K562 (cell line): ENCODE measurements around the gene ACHE. TPM values are rescaled to one million over a fixed set of nuclear protein-coding genes. Genes with fewer than 3 reads are reported as not detected.

Experiments used
- CREM ChIP-seq: IDR thresholded peaks from 2 replicates; pipeline ENCODE4 v1.6.1; 2014; ENCODE audit warnings: antibody characterized with exemption, low read depth
- E2F1 ChIP-seq: sonication (generic); formaldehyde crosslinking; IDR thresholded peaks from 2 replicates; pipeline ENCODE4 v1.8.1; 2023; ENCODE audit warnings: mild to moderate bottlenecking, missing genetic modification reagents, moderate library complexity
- ESRRA ChIP-seq: fragments of 450-650 bp; IDR thresholded peaks from 2 replicates; pipeline ENCODE4 v1.6.1; 2014; ENCODE audit warnings: low read depth, mild to moderate bottlenecking, moderate library complexity, borderline replicate concordance
- HNRNPK ChIP-seq: fragments of 200-400 bp; formaldehyde crosslinking; IDR thresholded peaks from one replicate; pipeline ENCODE4 v1.6.1; 2018; ENCODE audit warnings: mild to moderate bottlenecking, low read depth, low read length; ENCODE audit not compliant: poor library complexity, severe bottlenecking
- POLR2AphosphoS5 ChIP-seq: IDR thresholded peaks from 2 replicates; pipeline ENCODE4 v1.6.1; 2011; ENCODE audit warnings: mild to moderate bottlenecking, low read depth, low read length, moderate library complexity; ENCODE audit not compliant: control insufficient read depth, insufficient read depth
- SMARCA5 ChIP-seq: fragments of 450-650 bp; IDR thresholded peaks from 2 replicates; pipeline ENCODE4 v1.6.1; 2016
- ZBTB12 ChIP-seq: fragments of 250-450 bp; sonication (Bioruptor Pico); IDR thresholded peaks from 2 replicates; pipeline ENCODE4 v1.4.0; 2020
- ZNF311 ChIP-seq: fragments of 250-450 bp; sonication (Bioruptor Pico); IDR thresholded peaks from 2 replicates; pipeline ENCODE4 v1.4.0; 2020; ENCODE audit warnings: mild to moderate bottlenecking, moderate library complexity
- polyA plus RNA-seq, 8 experiments: library from polyadenylated mRNA; depleted of rRNA in 4 of 8; stranded (reverse) in 5 of 8; unstranded in 3 of 8; fragments of >200 nt; fragmentation: Nextera tagmentation in 2 of 8; fragmentation: Illumina TruSeq in 1 of 8; extraction: Ambion mirVana in 2 of 8; extraction: Trizol in 1 of 8; gene quantifications; 2 replicates each; pipeline versions ENCODE4 v1.2.1 to v1.2.3, GENCODE V29; 2011 to 2014; ENCODE audit warnings: inconsistent platforms in 1 of 8, missing spikeins in 1 of 8
- total RNA-seq, 7 experiments: library from RNA; depleted of rRNA in 6 of 7; stranded (reverse); fragments of >200 nt in 6 of 7; fragmentation: Illumina TruSeq in 2 of 7; extraction: Trizol in 2 of 7; gene quantifications; 2 replicates each; pipeline versions ENCODE4 v1.2.1 to v1.2.3, GENCODE V29; 2011 to 2021; ENCODE audit warnings: low replicate concordance in 1 of 7
- TF ChIP-seq, protein P1 (sequence below): fragments of 450-650 bp; IDR thresholded peaks from 2 replicates; pipeline ENCODE4 v1.6.1; 2017; ENCODE audit warnings: antibody characterized with exemption, mild to moderate bottlenecking
- TF ChIP-seq, protein P2 (sequence below): fragments of 250-450 bp; sonication (Bioruptor Pico); IDR thresholded peaks from 2 replicates; pipeline ENCODE4 v1.5.0; 2021; ENCODE audit warnings: mild to moderate bottlenecking, moderate library complexity
- TF ChIP-seq, protein P3 (sequence below), 2 experiments: fragments of 450-650 bp; IDR thresholded peaks; 2 replicates each; pipeline ENCODE4 v1.6.1; 2018; ENCODE audit warnings: mild to moderate bottlenecking in 2 of 2, low read depth in 1 of 2; ENCODE audit not compliant: partially characterized antibody in 2 of 2

Gene ACHE
- total and polyA plus RNA-seq, 9 of the 15 experiments (the other 6 are each of a cell fraction or from before 2014, with no cell fraction given), result 0.04 to 8.8 (median 1.9) TPM

GRCh38 chr7:100895956-100896731, 456 bp upstream of the ACHE start (continued):
- TF ChIP-seq, protein P1, sequence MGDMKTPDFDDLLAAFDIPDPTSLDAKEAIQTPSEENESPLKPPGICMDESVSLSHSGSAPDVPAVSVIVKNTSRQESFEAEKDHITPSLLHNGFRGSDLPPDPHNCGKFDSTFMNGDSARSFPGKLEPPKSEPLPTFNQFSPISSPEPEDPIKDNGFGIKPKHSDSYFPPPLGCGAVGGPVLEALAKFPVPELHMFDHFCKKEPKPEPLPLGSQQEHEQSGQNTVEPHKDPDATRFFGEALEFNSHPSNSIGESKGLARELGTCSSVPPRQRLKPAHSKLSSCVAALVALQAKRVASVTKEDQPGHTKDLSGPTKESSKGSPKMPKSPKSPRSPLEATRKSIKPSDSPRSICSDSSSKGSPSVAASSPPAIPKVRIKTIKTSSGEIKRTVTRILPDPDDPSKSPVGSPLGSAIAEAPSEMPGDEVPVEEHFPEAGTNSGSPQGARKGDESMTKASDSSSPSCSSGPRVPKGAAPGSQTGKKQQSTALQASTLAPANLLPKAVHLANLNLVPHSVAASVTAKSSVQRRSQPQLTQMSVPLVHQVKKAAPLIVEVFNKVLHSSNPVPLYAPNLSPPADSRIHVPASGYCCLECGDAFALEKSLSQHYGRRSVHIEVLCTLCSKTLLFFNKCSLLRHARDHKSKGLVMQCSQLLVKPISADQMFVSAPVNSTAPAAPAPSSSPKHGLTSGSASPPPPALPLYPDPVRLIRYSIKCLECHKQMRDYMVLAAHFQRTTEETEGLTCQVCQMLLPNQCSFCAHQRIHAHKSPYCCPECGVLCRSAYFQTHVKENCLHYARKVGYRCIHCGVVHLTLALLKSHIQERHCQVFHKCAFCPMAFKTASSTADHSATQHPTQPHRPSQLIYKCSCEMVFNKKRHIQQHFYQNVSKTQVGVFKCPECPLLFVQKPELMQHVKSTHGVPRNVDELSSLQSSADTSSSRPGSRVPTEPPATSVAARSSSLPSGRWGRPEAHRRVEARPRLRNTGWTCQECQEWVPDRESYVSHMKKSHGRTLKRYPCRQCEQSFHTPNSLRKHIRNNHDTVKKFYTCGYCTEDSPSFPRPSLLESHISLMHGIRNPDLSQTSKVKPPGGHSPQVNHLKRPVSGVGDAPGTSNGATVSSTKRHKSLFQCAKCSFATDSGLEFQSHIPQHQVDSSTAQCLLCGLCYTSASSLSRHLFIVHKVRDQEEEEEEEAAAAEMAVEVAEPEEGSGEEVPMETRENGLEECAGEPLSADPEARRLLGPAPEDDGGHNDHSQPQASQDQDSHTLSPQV, result no peak
- TF ChIP-seq POLR2AphosphoS5, result peak; percentile 48; the same call in 1 of the 2 replicates
- TF ChIP-seq, protein P2, sequence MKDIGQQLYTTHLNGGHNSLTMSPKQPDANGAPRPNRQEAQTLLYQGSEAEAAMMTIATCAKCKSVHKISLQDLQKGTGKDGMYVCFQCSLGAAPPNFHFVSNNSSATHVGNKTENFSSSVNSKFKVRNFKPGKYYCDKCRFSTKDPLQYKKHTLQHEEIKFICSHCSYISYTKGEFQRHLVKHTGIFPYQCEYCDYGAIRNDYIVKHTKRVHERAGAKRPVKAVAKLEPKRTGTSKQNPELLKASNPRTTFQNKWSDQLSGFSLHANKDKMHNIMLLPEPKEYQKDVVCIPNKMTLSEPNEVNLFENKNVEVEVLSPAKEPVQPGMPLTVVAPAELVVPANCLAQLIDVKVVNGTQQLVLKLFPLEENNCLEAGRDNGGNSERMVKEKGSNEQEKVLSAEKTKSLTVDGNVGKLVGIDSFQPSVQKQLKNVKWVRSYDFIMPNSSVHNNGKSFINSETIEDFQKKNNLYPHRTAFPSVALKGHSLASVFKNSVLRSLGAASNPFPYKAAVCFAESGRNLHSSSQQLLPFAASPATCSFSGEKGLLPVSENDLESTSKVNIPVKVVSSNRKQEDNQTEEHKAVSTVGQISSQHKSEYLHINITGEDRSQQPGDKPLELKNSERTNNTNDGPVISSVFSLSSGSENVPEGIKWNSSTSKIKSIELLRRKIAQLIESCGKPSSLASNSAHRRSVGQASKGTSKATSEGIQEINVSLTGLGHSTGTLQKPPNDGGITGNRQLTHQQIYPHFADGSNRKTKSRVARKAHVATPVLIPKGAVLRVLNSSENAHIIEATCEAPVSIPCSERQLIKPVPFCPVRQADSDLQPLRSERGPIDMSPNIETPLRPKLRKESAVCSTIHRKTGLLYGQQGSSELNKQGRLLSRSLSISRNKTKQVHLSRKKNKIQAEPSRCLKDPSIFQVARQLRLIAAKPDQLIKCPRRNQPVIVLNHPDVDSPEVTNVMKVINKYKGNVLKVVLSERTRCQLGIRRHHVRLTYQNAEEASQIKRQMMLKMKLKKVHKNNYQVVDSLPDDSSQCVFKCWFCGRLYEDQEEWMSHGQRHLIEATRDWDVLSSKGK (CRISPR knock-in tag), result no peak
- no peak for TF ChIP-seq ZBTB12
- TF ChIP-seq ZNF311 (CRISPR knock-in tag), result no peak
- TF ChIP-seq, protein P3, sequence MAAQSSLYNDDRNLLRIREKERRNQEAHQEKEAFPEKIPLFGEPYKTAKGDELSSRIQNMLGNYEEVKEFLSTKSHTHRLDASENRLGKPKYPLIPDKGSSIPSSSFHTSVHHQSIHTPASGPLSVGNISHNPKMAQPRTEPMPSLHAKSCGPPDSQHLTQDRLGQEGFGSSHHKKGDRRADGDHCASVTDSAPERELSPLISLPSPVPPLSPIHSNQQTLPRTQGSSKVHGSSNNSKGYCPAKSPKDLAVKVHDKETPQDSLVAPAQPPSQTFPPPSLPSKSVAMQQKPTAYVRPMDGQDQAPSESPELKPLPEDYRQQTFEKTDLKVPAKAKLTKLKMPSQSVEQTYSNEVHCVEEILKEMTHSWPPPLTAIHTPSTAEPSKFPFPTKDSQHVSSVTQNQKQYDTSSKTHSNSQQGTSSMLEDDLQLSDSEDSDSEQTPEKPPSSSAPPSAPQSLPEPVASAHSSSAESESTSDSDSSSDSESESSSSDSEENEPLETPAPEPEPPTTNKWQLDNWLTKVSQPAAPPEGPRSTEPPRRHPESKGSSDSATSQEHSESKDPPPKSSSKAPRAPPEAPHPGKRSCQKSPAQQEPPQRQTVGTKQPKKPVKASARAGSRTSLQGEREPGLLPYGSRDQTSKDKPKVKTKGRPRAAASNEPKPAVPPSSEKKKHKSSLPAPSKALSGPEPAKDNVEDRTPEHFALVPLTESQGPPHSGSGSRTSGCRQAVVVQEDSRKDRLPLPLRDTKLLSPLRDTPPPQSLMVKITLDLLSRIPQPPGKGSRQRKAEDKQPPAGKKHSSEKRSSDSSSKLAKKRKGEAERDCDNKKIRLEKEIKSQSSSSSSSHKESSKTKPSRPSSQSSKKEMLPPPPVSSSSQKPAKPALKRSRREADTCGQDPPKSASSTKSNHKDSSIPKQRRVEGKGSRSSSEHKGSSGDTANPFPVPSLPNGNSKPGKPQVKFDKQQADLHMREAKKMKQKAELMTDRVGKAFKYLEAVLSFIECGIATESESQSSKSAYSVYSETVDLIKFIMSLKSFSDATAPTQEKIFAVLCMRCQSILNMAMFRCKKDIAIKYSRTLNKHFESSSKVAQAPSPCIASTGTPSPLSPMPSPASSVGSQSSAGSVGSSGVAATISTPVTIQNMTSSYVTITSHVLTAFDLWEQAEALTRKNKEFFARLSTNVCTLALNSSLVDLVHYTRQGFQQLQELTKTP (IDR thresholded peaks at IDR 0.05; ENCODE audit: low read depth in 1 of 2, partially characterized antibody in 2 of 2), result peak in 1 of 2 experiments; percentile 19
- TF ChIP-seq SMARCA5, result peak; percentile 87
- no peak for TF ChIP-seq E2F1 (CRISPR knock-in tag)
- TF ChIP-seq HNRNPK, result no peak
- peak; percentile 50 for TF ChIP-seq CREM
- no peak for TF ChIP-seq ESRRA
